Pancreas (tissue), 10 donors: Measurements from ENCODE around the gene PIAS2. TPM values are rescaled to one million over a fixed set of nuclear protein-coding genes. Genes with fewer than 3 reads are reported as not detected.
A peak's percentile ranks its signal among the peaks of the same experiment; 100 is the strongest.

ENCODE experiments used
- ATAC-seq, 4 donors: fragments of 200-7000 bp; cut with Tn5 transposase; one replicate each; pipeline versions ENCODE4 v1.8.0 to v1.9.1; 2020; ENCODE audit warnings: mild to moderate bottlenecking in 4 of 4, moderate library complexity in 4 of 4
- DNase-seq, 6 donors: peaks; one replicate each; pipeline ENCODE4 v3.0.0-alpha.2; 2020
- FAIRE-seq: peaks from 2 replicates; lab custom pipeline; 2012; peaks lifted over from hg19 to GRCh38; lab: Jason Lieb, UNC
- H3K27ac ChIP-seq, 4 donors: fragments of 200-600 bp; sonication (generic); 1 replicate in 3 of 4; 2 replicates in 1 of 4; pipeline versions ENCODE4 v1.5.0 to v1.8.0; 2020
- H3K27me3 ChIP-seq, 4 donors: fragments of 200-600 bp; one replicate each; pipeline ENCODE4 v1.8.0; 2021
- H3K36me3 ChIP-seq, 3 donors: fragments of 200-600 bp; sonication (generic) in 1 of 3; one replicate each; pipeline versions ENCODE4 v1.5.0 to v1.8.0; 2020 to 2021
- H3K4me1 ChIP-seq, 3 donors: fragments of 200-600 bp; one replicate each; pipeline ENCODE4 v1.8.0; 2021
- H3K4me3 ChIP-seq, 4 donors: fragments of 200-600 bp; sonication (generic) in 2 of 4; one replicate each; pipeline versions ENCODE4 v1.5.0 to v1.8.0; 2020 to 2021
- H3K9me3 ChIP-seq, 4 donors: fragments of 200-600 bp; one replicate each; pipeline ENCODE4 v1.8.0; 2021
- WGBS, 2 donors: extraction: QIAGEN DNeasy Blood & Tissue Kit; methylation state at CpG; one replicate each; pipeline ENCODE4 v1.1.7; 2013; 5-methylcytosine and 5-hydroxymethylcytosine counted together
- intact Hi-C, 3 donors: fragments of 100-400 bp; cut with DNase I; formaldehyde crosslinking; loops; one replicate each; pipeline versions ENCODE4 v1.11.1 to v1.14.2; 2022
- polyA plus RNA-seq, 2 donors: library from polyadenylated mRNA; stranded (reverse); fragments of 200-250 nt; gene quantifications; one replicate each; pipeline ENCODE4 v1.2.3, GENCODE V29; 2013
- total RNA-seq, 6 donors: library from RNA; stranded (reverse); fragmentation: NEBNext Ultra II Directional in 4 of 6; extraction: Animal tissue kit (Norgen Biotek cat#: 25700) in 4 of 6; gene quantifications; one replicate each; pipeline versions ENCODE4 v1.2.1 to v1.2.4, GENCODE V29; 2021 to 2023
- TF ChIP-seq, protein P1 (sequence below), 4 donors: fragments of 200-600 bp; sonication (generic) in 3 of 4; IDR thresholded peaks; one replicate each; pipeline versions ENCODE4 v1.5.0 to v1.8.0; 2021; ENCODE audit warnings: antibody characterized with exemption in 4 of 4
- donor health status: healthy with polysubstance abuse.
- donor health status: DM: no; HTN: no; CAD: no; lungs with moderate emphysema.
- donor health status: DM: no; HTN: no; CAD: no.
- donor health status: control.
- donor health status: control.
- donor health status: Bipolar disorder and iron deficiency.
- donor health status: DM: yes; HTN: yes; CAD: no.
- donor health status: DM: no; HTN: no; CAD: no.
- donor health status: DM: no; HTN: no; CAD: no.
- donor health status: DM: yes; HTN: yes; CAD: no.

Gene PIAS2
- total and polyA plus RNA-seq, 8 donors: 2.8 to 17.6 (median 11.4) TPM

DNA sequence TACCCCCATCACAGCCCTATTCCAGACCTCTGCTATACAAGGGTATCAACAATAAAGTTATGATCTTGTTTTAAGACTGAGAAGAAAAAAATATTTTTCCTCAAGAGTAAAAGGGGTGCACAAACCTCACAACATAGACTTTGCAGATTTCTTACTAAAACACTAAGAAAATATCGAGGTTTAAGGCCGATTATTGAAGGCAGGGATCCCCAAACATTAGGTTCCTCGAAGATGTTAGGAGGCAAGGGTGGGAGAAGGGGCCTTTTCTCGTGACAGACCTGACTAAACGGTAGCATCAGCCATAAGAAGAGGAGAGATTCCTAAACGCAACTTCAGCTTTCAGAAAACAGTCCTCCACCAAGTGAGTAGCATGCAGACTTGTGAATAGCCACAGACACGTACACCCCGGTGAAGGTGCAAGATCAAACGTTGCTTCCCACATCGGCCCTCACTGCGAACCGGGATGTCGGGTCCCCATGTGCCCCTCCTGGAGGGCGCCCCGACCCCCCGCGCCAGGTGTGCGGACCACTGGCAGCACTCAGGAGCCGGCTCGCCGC, 678 bp downstream of the PIAS2 start:
- DNase-seq (no peak), FAIRE-seq (no peak), ATAC-seq (peak; percentile 11 to 24 (median 22))
- TF ChIP-seq, protein P1, sequence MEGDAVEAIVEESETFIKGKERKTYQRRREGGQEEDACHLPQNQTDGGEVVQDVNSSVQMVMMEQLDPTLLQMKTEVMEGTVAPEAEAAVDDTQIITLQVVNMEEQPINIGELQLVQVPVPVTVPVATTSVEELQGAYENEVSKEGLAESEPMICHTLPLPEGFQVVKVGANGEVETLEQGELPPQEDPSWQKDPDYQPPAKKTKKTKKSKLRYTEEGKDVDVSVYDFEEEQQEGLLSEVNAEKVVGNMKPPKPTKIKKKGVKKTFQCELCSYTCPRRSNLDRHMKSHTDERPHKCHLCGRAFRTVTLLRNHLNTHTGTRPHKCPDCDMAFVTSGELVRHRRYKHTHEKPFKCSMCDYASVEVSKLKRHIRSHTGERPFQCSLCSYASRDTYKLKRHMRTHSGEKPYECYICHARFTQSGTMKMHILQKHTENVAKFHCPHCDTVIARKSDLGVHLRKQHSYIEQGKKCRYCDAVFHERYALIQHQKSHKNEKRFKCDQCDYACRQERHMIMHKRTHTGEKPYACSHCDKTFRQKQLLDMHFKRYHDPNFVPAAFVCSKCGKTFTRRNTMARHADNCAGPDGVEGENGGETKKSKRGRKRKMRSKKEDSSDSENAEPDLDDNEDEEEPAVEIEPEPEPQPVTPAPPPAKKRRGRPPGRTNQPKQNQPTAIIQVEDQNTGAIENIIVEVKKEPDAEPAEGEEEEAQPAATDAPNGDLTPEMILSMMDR (IDR thresholded peaks at IDR 0.05): no peak
- intact Hi-C loops: no loop called here
- H3K4me1 ChIP-seq: peaks cover 3 to 9% (median 8%) of the 10 kb centered on the region in 3 donors
- H3K36me3 ChIP-seq: no peaks in the 10 kb centered on the region
- H3K27ac ChIP-seq: peak overlapping the region in 3 of 4 donors; percentile 57 to 79 (median 75)
- no peaks in the 10 kb centered on the region for H3K27me3 ChIP-seq
- WGBS, 2 donors: 0 to 1% methylated on average over 20 to 21 of the region's 21 CpGs
- no peaks in the 10 kb centered on the region for H3K9me3 ChIP-seq
- peak overlapping the region; percentile 70 to 87 (median 76) for H3K4me3 ChIP-seq

DNA sequence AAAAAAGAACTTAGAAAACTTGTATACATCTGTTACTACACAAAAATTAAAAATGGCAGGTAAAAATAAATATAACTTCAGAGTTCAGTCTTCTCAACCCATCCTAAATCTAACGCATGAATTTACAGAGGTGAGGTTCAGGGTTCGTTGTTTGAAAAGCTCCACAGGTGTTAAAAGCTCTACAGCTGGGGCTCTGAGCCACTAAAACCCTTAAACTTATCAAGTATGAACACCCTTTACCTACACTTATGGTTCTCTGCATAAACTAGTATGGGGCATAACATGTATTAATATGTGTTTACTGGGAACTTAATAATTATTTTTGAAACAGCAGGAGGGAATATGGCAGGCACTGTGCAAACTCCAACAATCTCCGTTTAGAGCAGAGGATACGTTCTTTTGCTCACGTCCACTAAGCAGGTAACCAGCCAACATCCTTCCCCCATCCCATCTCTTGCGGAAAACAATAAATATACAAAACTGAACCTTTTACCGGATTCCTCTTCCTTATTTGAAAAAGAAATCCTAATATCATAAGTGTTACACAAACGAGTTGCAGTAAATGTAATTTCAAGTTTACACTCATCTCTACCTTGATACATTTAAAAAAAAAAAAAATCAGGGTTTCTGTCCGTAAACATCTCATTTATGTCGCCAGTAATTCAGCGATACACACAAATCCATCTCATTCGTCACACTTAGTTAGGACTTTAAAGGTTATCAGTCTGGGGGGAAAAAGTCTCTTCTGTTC, 1.3 kb downstream of the PIAS2 start:
- FAIRE-seq (no peak), ATAC-seq (no peak), DNase-seq (no peak)
- Histone ChIP-seq H3K9me3 (no peaks in the 10 kb centered on the region), H3K36me3 (no peaks in the 10 kb centered on the region), H3K4me1 (peaks cover 3 to 9% (median 8%) of the 10 kb centered on the region in 3 donors), H3K27ac (no peak overlapping the region), H3K27me3 (no peaks in the 10 kb centered on the region), H3K4me3 (peak overlapping the region in 3 of 4 donors; percentile 70 to 78 (median 74))
- 8 to 12% methylated on average over 12 of the region's 12 CpGs for WGBS, 2 donors
- intact Hi-C loops: no loop called here
- TF ChIP-seq, protein P1 (IDR thresholded peaks at IDR 0.05): no peak

DNA sequence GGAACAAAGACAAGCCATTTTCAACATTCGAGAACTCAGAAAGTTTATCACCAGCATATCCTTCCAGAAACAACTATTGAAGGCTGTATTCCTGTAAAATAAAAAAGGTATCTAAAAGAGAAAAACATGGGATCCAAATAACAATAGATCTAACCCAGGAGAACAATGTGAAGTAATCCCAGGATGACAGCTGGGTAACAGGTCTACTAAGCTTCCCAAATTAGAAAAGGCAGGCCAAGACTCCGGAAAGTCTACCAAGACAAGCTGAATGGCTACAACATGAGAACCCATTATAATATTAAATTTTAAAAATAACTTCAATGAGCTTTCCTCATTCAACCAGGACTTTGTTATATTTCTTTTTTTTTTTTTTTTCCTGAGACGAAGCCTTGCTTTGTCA, 6.5 kb downstream of the PIAS2 start:
- TF ChIP-seq, protein P1 (IDR thresholded peaks at IDR 0.05): no peak
- H3K9me3 ChIP-seq: no peaks in the 10 kb centered on the region
- intact Hi-C loops: no loop called here
- FAIRE-seq: no peak
- no peaks in the 10 kb centered on the region for H3K27me3 ChIP-seq
- no peak overlapping the region for H3K27ac ChIP-seq
- no peak overlapping the region for H3K4me3 ChIP-seq
- DNase-seq: no peak
- WGBS, 2 donors: 86 to 94% methylated on average over 3 of the region's 3 CpGs
- peaks cover 3 to 5% (median 5%) of the 10 kb centered on the region in 3 donors for H3K4me1 ChIP-seq
- no peaks in the 10 kb centered on the region for H3K36me3 ChIP-seq
- ATAC-seq: no peak

DNA sequence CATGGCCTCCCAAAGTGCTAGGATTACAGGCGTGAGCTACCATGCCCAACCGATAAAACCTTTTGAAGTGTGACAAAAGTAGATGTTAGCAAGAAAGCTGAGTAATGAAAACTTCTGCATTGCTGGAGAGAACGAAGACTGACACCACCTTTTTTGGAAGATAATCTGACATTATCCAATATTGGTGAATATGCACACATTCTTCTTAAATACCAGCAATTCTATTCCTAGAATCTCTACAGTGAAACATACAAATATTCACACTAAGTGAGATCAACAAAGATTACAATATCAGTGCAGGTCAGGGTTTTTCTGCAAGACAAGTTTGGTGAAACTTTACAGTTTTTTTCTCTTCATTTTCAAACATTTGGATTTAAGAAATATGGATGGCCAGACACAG, 7.8 kb downstream of the PIAS2 start:
- no peaks in the 10 kb centered on the region for H3K36me3 ChIP-seq
- H3K4me3 ChIP-seq: no peak overlapping the region
- H3K4me1 ChIP-seq: no peaks in the 10 kb centered on the region
- no peak for FAIRE-seq
- no peaks in the 10 kb centered on the region for H3K9me3 ChIP-seq
- intact Hi-C loops: no loop called here
- no peaks in the 10 kb centered on the region for H3K27me3 ChIP-seq
- WGBS, 2 donors: 94 to 96% methylated on average over 3 of the region's 3 CpGs
- DNase-seq: no peak
- H3K27ac ChIP-seq: no peak overlapping the region
- TF ChIP-seq, protein P1 (IDR thresholded peaks at IDR 0.05): no peak
- ATAC-seq: no peak

DNA sequence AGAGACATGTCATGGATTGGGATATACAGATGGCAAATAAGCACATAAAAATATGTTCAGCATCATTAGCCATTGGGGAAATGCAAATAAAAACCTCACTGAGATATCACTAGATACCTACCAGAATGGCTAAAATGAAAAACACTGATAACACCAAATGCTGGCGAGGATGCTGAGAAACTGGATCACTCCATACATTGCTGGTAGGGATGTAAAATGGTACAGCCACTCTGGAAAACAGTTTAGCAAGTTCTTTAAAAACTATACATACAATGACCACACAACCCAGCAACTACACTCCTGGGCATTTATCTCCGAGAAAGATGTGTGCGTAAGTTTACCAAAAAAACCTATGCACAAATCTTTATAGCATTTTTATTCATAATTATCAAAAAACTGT, 13.9 kb downstream of the PIAS2 start:
- TF ChIP-seq, protein P1 (IDR thresholded peaks at IDR 0.05): no peak
- FAIRE-seq (no peak), ATAC-seq (no peak), DNase-seq (no peak)
- Histone ChIP-seq H3K27ac (no peak overlapping the region), H3K4me1 (no peaks in the 10 kb centered on the region), H3K27me3 (no peaks in the 10 kb centered on the region), H3K9me3 (no peaks in the 10 kb centered on the region), H3K4me3 (no peak overlapping the region), H3K36me3 (no peaks in the 10 kb centered on the region)
- intact Hi-C loops: no loop called here
- WGBS, 2 donors: 98% methylated on average over 3 of the region's 3 CpGs
